Keratinocyte (primary cell): Measurements from ENCODE around the gene SYT1. TPM values are rescaled to one million over a fixed set of nuclear protein-coding genes. Genes with fewer than 3 reads are reported as not detected.
"Not testable (repeated sequence)": the region's sequence is repeated elsewhere in the genome, so short reads cannot be mapped to it uniquely, and the experiment has no call there.

Experiments
- DNase-seq: peaks from one replicate; pipeline ENCODE4 v3.0.0-alpha.2; 2011; ENCODE audit warnings: low read depth, missing footprints, low spot score
- FAIRE-seq: peaks from 2 replicates; lab custom pipeline; 2011; peaks lifted over from hg19 to GRCh38; lab: Jason Lieb, UNC
- H2AFZ ChIP-seq: 2 replicates; pipeline ENCODE4 v1.6.0; 2012; ENCODE audit warnings: low read length, control low read depth, inconsistent platforms; ENCODE audit not compliant: control insufficient read depth
- H3K27ac ChIP-seq: 2 replicates; pipeline ENCODE4 v1.5.1; 2011; ENCODE audit warnings: low read length; ENCODE audit not compliant: control insufficient read depth, insufficient read depth
- H3K27me3 ChIP-seq: 3 replicates; pipeline ENCODE4 v1.6.0; 2011; ENCODE audit warnings: low read length; ENCODE audit not compliant: control insufficient read depth, insufficient read depth; ENCODE audit errors: extremely low read depth
- H3K36me3 ChIP-seq, 2 experiments: 2 replicates in 1 of 2; 3 replicates in 1 of 2; pipeline ENCODE4 v1.5.1; 2011; ENCODE audit warnings: low read length in 2 of 2, mild to moderate bottlenecking in 1 of 2; ENCODE audit not compliant: control insufficient read depth in 2 of 2, insufficient read depth in 2 of 2; ENCODE audit errors: extremely low read depth in 1 of 2
- H3K4me1 ChIP-seq: 3 replicates; pipeline ENCODE4 v1.5.1; 2011; ENCODE audit warnings: low read length; ENCODE audit not compliant: control insufficient read depth, insufficient read depth; ENCODE audit errors: extremely low read depth
- H3K4me2 ChIP-seq: 3 replicates; pipeline ENCODE4 v1.6.0; 2011; ENCODE audit warnings: low read depth, low read length; ENCODE audit not compliant: control insufficient read depth, insufficient read depth; ENCODE audit errors: extremely low read depth
- H3K4me3 ChIP-seq, 3 experiments: fragments of 200-600 bp in 1 of 3; sonication (generic) in 1 of 3; 2 replicates in 2 of 3; 3 replicates in 1 of 3; pipeline ENCODE4 v1.5.1; 2011 to 2016; ENCODE audit warnings: low read length in 3 of 3, mild to moderate bottlenecking in 3 of 3, control low read depth in 2 of 3, inconsistent platforms in 1 of 3, low read depth in 1 of 3, mixed read lengths in 1 of 3, mixed run types in 1 of 3, moderate library complexity in 1 of 3; ENCODE audit not compliant: control insufficient read depth in 2 of 3, insufficient read depth in 2 of 3; ENCODE audit errors: extremely low read depth in 1 of 3
- H3K79me2 ChIP-seq: 2 replicates; pipeline ENCODE4 v1.6.0; 2012; ENCODE audit warnings: low read length; ENCODE audit not compliant: control insufficient read depth, insufficient read depth
- H3K9ac ChIP-seq: 3 replicates; pipeline ENCODE4 v1.6.0; 2011; ENCODE audit warnings: low read length; ENCODE audit not compliant: control insufficient read depth, insufficient read depth; ENCODE audit errors: extremely low read depth
- H3K9me1 ChIP-seq: 3 replicates; pipeline ENCODE4 v1.6.0; 2011; ENCODE audit warnings: low read length; ENCODE audit not compliant: control insufficient read depth, insufficient read depth; ENCODE audit errors: extremely low read depth
- H3K9me3 ChIP-seq: 2 replicates; pipeline ENCODE4 v1.5.1; 2012; ENCODE audit warnings: low read depth, low read length; ENCODE audit not compliant: control insufficient read depth
- H4K20me1 ChIP-seq: 3 replicates; pipeline ENCODE4 v1.6.0; 2011; ENCODE audit warnings: low read length; ENCODE audit not compliant: control insufficient read depth, insufficient read depth; ENCODE audit errors: extremely low read depth
- EZH2 ChIP-seq: IDR thresholded peaks from one replicate; pipeline ENCODE4 v1.6.1; 2012; ENCODE audit warnings: inconsistent platforms, mild to moderate bottlenecking, low read length, moderate library complexity
- dilution Hi-C: fragments of 300-500 bp; cut with MboI; formaldehyde crosslinking; loops from one replicate; pipeline ENCODE4 v1.7.0; 2020; ENCODE audit warnings: low sequenced_read_pairs; ENCODE audit not compliant: extremely low pct_ligation_motif_present
- polyA plus RNA-seq, 5 experiments: library from polyadenylated mRNA; depleted of rRNA in 3 of 5; stranded (reverse) in 3 of 5; stranded (forward) in 1 of 5; unstranded in 1 of 5; fragments of >200 nt; gene quantifications; 1 replicate in 1 of 5; 2 replicates in 3 of 5; 3 replicates in 1 of 5; pipeline versions ENCODE4 v1.2.1 to v1.2.3, GENCODE V29; 2011 to 2012; ENCODE audit warnings: missing spikeins in 2 of 5, low read depth in 1 of 5, low replicate concordance in 1 of 5
- TF ChIP-seq, protein P1 (sequence below), 3 experiments: IDR thresholded peaks in 1 of 3; conservative IDR thresholded peaks in 1 of 3; optimal IDR thresholded peaks in 1 of 3; 2 replicates in 2 of 3; 3 replicates in 1 of 3; pipeline versions ENCODE3 to v1.5.1; 2011; ENCODE audit warnings: low read length in 3 of 3, mild to moderate bottlenecking in 3 of 3, moderate library complexity in 2 of 3, control low read depth in 1 of 3, inconsistent platforms in 1 of 3; ENCODE audit not compliant: insufficient read depth in 2 of 3; ENCODE audit errors: extremely low read depth in 1 of 3

The SYT1 gene
- polyA plus RNA-seq, 1 donor (not counting 4 experiments of a cell fraction or from before 2014, with no cell fraction given): 6.1 TPM

DNA sequence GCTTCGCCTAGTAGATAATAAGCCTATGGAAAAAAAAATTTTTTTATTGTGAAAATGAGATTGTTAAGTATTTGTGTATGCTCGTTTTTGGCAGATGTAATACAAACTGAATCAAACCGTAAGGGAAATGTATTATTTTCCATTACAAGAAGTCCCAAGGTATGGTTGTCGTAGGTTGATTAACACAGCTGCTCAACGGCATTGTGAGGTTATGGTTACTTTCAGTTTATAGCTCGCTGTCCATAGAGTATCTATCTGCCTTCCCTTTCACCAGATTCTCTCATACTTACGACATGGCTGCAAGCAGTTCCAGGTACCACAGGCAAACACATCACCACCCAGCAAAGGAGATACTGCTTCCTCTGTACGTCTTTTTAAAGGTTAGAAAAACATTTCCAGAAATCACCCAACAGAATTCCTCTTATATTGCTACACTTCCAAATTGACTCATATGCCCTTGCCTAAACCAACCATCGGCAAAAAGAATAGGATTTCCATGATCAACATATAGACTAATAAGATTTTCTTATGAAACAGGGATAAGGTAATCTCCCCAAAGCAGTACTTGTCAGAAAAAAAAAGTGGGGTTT lies 338.6 kb downstream of the SYT1 start:
- Histone ChIP-seq H3K9me1 (no peaks in the 10 kb centered on the region), H3K4me1 (no peaks in the 10 kb centered on the region), H3K79me2 (no peaks in the 10 kb centered on the region), H3K9me3 (no peaks in the 10 kb centered on the region), H4K20me1 (no peaks in the 10 kb centered on the region), H2AFZ (no peak overlapping the region), H3K9ac (no peak overlapping the region), H3K36me3 (no peaks in the 10 kb centered on the region), H3K27me3 (no peaks in the 10 kb centered on the region), H3K4me2 (no peak overlapping the region), H3K27ac (no peak overlapping the region), H3K4me3 (no peak overlapping the region)
- dilution Hi-C loops: no loop called here
- DNase-seq (no peak), FAIRE-seq (no peak)
- TF ChIP-seq EZH2: no peak
- TF ChIP-seq, protein P1, sequence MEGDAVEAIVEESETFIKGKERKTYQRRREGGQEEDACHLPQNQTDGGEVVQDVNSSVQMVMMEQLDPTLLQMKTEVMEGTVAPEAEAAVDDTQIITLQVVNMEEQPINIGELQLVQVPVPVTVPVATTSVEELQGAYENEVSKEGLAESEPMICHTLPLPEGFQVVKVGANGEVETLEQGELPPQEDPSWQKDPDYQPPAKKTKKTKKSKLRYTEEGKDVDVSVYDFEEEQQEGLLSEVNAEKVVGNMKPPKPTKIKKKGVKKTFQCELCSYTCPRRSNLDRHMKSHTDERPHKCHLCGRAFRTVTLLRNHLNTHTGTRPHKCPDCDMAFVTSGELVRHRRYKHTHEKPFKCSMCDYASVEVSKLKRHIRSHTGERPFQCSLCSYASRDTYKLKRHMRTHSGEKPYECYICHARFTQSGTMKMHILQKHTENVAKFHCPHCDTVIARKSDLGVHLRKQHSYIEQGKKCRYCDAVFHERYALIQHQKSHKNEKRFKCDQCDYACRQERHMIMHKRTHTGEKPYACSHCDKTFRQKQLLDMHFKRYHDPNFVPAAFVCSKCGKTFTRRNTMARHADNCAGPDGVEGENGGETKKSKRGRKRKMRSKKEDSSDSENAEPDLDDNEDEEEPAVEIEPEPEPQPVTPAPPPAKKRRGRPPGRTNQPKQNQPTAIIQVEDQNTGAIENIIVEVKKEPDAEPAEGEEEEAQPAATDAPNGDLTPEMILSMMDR (optimal IDR thresholded peaks at IDR 0.05 in 1 of 3, IDR thresholded peaks at IDR 0.05 in 1 of 3, conservative IDR thresholded peaks at IDR 0.05 in 1 of 3; ENCODE audit: extremely low read depth in 1 of 3, insufficient read depth in 2 of 3, low read length in 3 of 3): no peak

DNA sequence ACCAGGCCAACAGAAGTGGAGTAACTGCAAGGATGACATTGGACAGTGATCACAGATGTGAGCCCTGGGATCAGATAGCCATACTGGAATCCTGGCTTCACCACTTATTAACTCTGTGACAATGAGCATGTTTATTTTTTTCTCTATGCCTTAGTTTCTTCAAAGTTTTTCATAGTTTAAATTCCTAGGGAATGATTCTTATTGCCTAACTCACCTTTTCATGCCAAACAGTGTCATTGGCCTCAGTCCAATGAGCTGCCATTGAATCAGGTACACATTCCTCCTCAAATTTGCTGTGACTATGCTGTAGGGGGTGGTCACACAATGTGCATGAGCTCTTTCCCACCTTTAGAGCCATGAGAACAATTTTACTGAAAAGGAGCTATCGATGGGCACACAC lies 342.3 kb downstream of the SYT1 start:
- no peak overlapping the region for H3K27ac ChIP-seq
- no peaks in the 10 kb centered on the region for H3K4me1 ChIP-seq
- no peaks in the 10 kb centered on the region for H3K79me2 ChIP-seq
- H4K20me1 ChIP-seq: no peaks in the 10 kb centered on the region
- no peaks in the 10 kb centered on the region for H3K36me3 ChIP-seq
- no peaks in the 10 kb centered on the region for H3K9me1 ChIP-seq
- H3K4me2 ChIP-seq: no peak overlapping the region
- no peak overlapping the region for H3K9ac ChIP-seq
- FAIRE-seq (no peak), DNase-seq (no peak)
- no peak overlapping the region for H3K4me3 ChIP-seq
- TF ChIP-seq EZH2: no peak
- TF ChIP-seq, protein P1 (optimal IDR thresholded peaks at IDR 0.05 in 1 of 3, IDR thresholded peaks at IDR 0.05 in 1 of 3, conservative IDR thresholded peaks at IDR 0.05 in 1 of 3; ENCODE audit: extremely low read depth in 1 of 3, insufficient read depth in 2 of 3, low read length in 3 of 3): no peak
- H3K27me3 ChIP-seq: no peaks in the 10 kb centered on the region
- H3K9me3 ChIP-seq: no peaks in the 10 kb centered on the region
- dilution Hi-C loops: no loop called here
- no peak overlapping the region for H2AFZ ChIP-seq

DNA sequence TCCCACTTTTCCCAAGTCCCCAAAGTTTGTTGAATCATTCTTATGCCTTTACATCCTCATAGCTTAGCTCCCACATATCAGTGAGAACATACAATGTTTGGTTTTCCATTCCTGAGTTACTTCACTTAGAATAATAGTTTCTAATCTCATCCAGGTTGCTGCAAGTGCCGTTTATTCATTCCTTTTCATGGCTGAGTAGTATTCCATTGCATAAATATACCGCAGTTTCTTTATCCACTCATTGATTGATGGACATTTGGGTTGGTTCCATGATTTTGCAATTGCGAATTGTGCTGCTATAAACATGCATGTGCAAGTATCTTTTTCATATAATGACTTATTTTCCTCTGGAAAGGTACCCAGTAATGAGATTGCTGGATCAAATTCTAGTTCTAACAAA lies 345.8 kb downstream of the SYT1 start:
- dilution Hi-C loops, H3K9ac ChIP-seq, FAIRE-seq, H3K27me3 ChIP-seq, H3K36me3 ChIP-seq, H3K27ac ChIP-seq, H3K9me1 ChIP-seq, H3K4me3 ChIP-seq, H3K4me1 ChIP-seq, H2AFZ ChIP-seq, DNase-seq, H3K4me2 ChIP-seq, H3K79me2 ChIP-seq, H4K20me1 ChIP-seq, H3K9me3 ChIP-seq: not testable (repeated sequence)
